HPDE6-E6E7 (cell line): ENCODE data around the gene PIGR.
A peak's percentile ranks its signal among the peaks of the same experiment; 100 is the strongest.

Experiments used
- DNase-seq: peaks from one replicate; pipeline ENCODE4 v3.0.0; 2011; ENCODE audit warnings: missing footprints; ENCODE audit errors: extremely low spot score

PIGR gene

DNA sequence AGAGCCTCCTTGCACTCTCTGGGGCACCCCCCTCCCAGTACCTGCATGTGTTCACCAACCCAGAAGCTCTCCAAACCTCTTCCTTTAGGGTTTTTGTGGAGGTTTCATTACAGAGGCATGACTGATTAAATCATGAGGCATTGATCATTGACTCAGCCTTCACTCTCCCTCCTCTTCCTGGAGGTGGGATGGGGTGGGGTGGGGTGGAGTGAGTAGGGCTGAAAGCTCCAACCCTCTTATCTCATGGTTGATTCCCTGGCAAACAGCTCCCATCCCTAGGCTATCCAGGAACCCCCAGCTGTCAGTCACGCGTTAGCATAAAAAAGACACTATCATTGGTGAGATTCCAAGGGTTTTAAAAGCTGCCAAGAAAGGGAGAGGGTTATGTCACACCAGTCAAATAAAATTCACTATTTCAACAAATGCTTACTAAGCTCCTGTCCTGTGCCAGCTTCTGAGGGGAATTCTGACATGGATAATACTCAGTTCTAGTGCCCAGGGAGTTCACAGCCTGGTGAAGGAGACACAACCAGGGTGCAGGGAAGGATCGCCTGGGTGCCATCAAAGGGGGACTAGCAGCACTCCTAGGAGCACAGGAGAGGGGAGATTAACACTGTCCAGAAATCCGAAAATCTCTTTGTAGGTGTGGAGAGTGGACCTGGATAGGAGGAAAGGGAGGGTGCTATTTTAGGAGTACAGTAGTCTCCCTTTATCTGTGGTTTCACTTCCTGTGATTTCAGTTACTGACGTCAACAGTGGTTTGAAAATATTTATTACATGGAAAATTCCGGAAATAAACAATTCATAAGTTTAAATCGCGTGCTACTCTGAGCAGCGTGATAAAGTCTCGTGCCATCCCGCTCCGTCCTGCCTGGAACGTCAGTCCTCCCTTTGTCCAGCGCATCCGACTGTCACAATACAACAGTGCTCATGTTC, 55.9 kb downstream of the PIGR start:
- peak; percentile 69 for DNase-seq

DNA sequence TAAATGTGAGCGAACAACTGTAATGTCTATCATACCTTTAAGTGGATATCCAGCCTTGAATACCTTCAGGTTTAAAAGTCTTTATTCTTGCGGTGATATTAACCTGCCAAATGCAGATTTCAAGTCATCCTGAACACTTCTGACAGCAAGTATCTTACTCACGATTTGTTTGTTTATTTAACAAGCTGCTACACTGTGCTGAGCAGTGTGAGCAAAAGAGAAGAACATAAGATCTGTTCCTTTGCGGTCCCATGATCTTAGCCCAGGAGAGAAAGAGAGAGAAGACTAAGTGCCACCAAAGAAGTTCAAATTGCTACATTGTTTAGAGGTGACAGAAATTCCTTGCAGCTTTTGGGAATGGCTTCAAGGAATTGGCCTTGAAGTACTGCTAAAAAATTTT, 58.6 kb downstream of the PIGR start:
- DNase-seq: no peak

GRCh38 chr1:206886831-206887230, 59.4 kb downstream of the PIGR start:
- no peak for DNase-seq

- DNase-seq: no peak
Observed at GRCh38 chr1:206885341-206886060, 60.8 kb downstream of the PIGR start.

GRCh38 chr1:206883876-206884275, 62.4 kb downstream of the PIGR start:
- no peak for DNase-seq

DNA sequence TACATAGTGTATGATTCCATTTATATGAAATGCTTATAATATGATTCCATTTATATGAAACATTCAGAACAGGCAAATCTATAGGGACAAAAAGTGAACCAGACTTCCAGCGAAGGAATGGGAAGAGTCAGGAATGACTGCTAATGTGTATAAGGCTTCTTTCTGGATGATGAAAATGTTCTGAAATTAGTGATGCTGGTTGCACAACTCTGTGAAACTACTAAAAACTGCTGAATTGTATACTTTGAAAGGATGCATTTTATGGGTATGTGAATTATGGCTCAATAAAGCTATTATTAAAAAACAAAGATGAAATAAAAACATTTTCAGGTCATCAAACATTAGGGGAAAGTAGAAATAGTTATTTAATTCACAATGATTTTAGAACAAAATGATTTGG, 63.1 kb downstream of the PIGR start:
- no peak for DNase-seq

GRCh38 chr1:206882555-206882954, 63.7 kb downstream of the PIGR start:
- DNase-seq: no peak

DNA sequence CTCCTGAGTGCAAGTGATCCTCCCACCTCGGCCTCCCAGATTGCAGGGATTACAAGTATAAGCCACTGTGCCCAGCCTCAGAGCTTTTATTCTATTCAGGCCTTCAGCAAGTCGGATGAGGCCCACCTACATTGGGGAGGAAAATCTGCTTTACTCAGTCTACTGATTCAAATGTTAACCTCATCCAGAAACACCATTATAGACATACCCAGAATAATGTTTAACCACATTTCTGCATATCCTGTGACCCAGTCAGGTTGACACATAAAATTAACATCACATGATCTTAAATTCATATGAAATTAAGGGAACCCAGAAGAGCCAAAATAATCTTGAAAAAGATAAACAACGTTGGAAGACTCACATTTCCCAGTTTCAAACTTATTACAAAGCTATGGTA, 66.0 kb downstream of the PIGR start:
- DNase-seq: no peak
